Adipocyte (in vitro differentiated cells): ENCODE measurements around the gene MAST2.

Experiments
- DNase-seq: peaks from one replicate; pipeline ENCODE4 v3.0.0-alpha.2; 2015; ENCODE audit warnings: low read depth
- H3K27me3 ChIP-seq: replicated peaks from 2 replicates; pipeline ENCODE4 v1.7.0; 2013; ENCODE audit warnings: mild to moderate bottlenecking, low read length, moderate library complexity; ENCODE audit not compliant: control insufficient read depth, insufficient read depth
- H3K36me3 ChIP-seq: 2 replicates; pipeline ENCODE4 v1.7.0; 2013; ENCODE audit warnings: low read length, mild to moderate bottlenecking, moderate library complexity; ENCODE audit not compliant: control insufficient read depth, insufficient read depth, severe bottlenecking
- H3K4me1 ChIP-seq: 2 replicates; pipeline ENCODE4 v1.7.0; 2013; ENCODE audit warnings: mild to moderate bottlenecking, low read length, moderate library complexity; ENCODE audit not compliant: control insufficient read depth, insufficient read depth
- H3K4me3 ChIP-seq: 2 replicates; pipeline ENCODE4 v1.7.0; 2013; ENCODE audit warnings: mild to moderate bottlenecking, low read length, moderate library complexity
- H3K9ac ChIP-seq: 2 replicates; pipeline ENCODE4 v1.7.0; 2013; ENCODE audit warnings: mild to moderate bottlenecking, low read length, moderate library complexity
- H3K9me3 ChIP-seq: 2 replicates; pipeline ENCODE4 v1.7.0; 2013; ENCODE audit warnings: mild to moderate bottlenecking, low read length, moderate library complexity; ENCODE audit not compliant: control insufficient read depth

Gene MAST2

GRCh38 chr1:45994423-45994822, 191.0 kb downstream of the MAST2 start:
- Histone ChIP-seq H3K9me3 (no peaks in the 10 kb centered on the region), H3K4me3 (no peak overlapping the region), H3K9ac (no peak overlapping the region), H3K4me1 (peaks cover 3% of the 10 kb centered on the region), H3K27me3 (no peaks in the 10 kb centered on the region), H3K36me3 (no peaks in the 10 kb centered on the region)
- no peak for DNase-seq

- no peaks in the 10 kb centered on the region for H3K9me3 ChIP-seq
- H3K4me3 ChIP-seq, result no peak overlapping the region
- no peaks in the 10 kb centered on the region for H3K36me3 ChIP-seq
- H3K4me1 ChIP-seq, result peaks cover 5% of the 10 kb centered on the region
- no peak for DNase-seq
- H3K9ac ChIP-seq, result no peak overlapping the region
- H3K27me3 ChIP-seq, result no peaks in the 10 kb centered on the region
Observed at GRCh38 chr1:45995298-45995697, 191.9 kb downstream of the MAST2 start.

- Histone ChIP-seq H3K9ac (no peak overlapping the region), H3K4me1 (peaks cover 7% of the 10 kb centered on the region), H3K4me3 (no peak overlapping the region), H3K36me3 (no peaks in the 10 kb centered on the region), H3K27me3 (no peaks in the 10 kb centered on the region), H3K9me3 (no peaks in the 10 kb centered on the region)
- DNase-seq, result no peak
Observed at GRCh38 chr1:45998020-45998617, 194.7 kb downstream of the MAST2 start.

GRCh38 chr1:45999507-45999906, 196.1 kb downstream of the MAST2 start:
- H3K27me3 ChIP-seq, result no peaks in the 10 kb centered on the region
- peak; percentile 19 for DNase-seq
- H3K9ac ChIP-seq, result no peak overlapping the region
- H3K4me3 ChIP-seq, result no peak overlapping the region
- H3K4me1 ChIP-seq, result peaks cover 13% of the 10 kb centered on the region
- no peaks in the 10 kb centered on the region for H3K36me3 ChIP-seq
- no peaks in the 10 kb centered on the region for H3K9me3 ChIP-seq

GRCh38 chr1:46001081-46001785, 197.8 kb downstream of the MAST2 start:
- no peak overlapping the region for H3K9ac ChIP-seq
- H3K9me3 ChIP-seq, result no peaks in the 10 kb centered on the region
- H3K4me3 ChIP-seq, result no peak overlapping the region
- peaks cover 4% of the 10 kb centered on the region for H3K36me3 ChIP-seq
- H3K27me3 ChIP-seq, result no peaks in the 10 kb centered on the region
- peaks cover 13% of the 10 kb centered on the region for H3K4me1 ChIP-seq
- no peak for DNase-seq

GRCh38 chr1:46002551-46003150, 199.2 kb downstream of the MAST2 start:
- H3K36me3 ChIP-seq, result peaks cover 17% of the 10 kb centered on the region
- no peak for DNase-seq

GRCh38 chr1:46003315-46003714, 199.9 kb downstream of the MAST2 start:
- DNase-seq, result no peak
- Histone ChIP-seq H3K36me3 (peaks cover 22% of the 10 kb centered on the region), H3K27me3 (no peaks in the 10 kb centered on the region), H3K9me3 (no peaks in the 10 kb centered on the region), H3K9ac (no peak overlapping the region), H3K4me1 (peaks cover 13% of the 10 kb centered on the region), H3K4me3 (no peak overlapping the region)

More at GRCh38 chr1:46002551-46003150, 199.2 kb downstream of the MAST2 start:
- H3K4me1 ChIP-seq, result peaks cover 13% of the 10 kb centered on the region
- no peaks in the 10 kb centered on the region for H3K9me3 ChIP-seq
- no peak overlapping the region for H3K9ac ChIP-seq
- H3K4me3 ChIP-seq, result no peak overlapping the region
- no peaks in the 10 kb centered on the region for H3K27me3 ChIP-seq

- no peak for DNase-seq
- no peak overlapping the region for H3K9ac ChIP-seq
- H3K36me3 ChIP-seq, result peaks cover 31% of the 10 kb centered on the region
- no peaks in the 10 kb centered on the region for H3K27me3 ChIP-seq
- peaks cover 10% of the 10 kb centered on the region for H3K4me1 ChIP-seq
- H3K4me3 ChIP-seq, result no peak overlapping the region
- H3K9me3 ChIP-seq, result no peaks in the 10 kb centered on the region
Observed at GRCh38 chr1:46004492-46004891, 201.1 kb downstream of the MAST2 start.

- Histone ChIP-seq H3K9ac (no peak overlapping the region), H3K9me3 (no peaks in the 10 kb centered on the region), H3K4me3 (no peak overlapping the region), H3K4me1 (peaks cover 9% of the 10 kb centered on the region), H3K36me3 (peaks cover 41% of the 10 kb centered on the region), H3K27me3 (no peaks in the 10 kb centered on the region)
- no peak for DNase-seq
Observed at GRCh38 chr1:46005594-46005993, 202.2 kb downstream of the MAST2 start.

GRCh38 chr1:46008585-46008984, 205.2 kb downstream of the MAST2 start:
- H3K9me3 ChIP-seq, result no peaks in the 10 kb centered on the region
- peaks cover 1% of the 10 kb centered on the region for H3K4me1 ChIP-seq
- H3K4me3 ChIP-seq, result no peak overlapping the region
- DNase-seq, result no peak
- no peaks in the 10 kb centered on the region for H3K27me3 ChIP-seq
- H3K9ac ChIP-seq, result no peak overlapping the region
- H3K36me3 ChIP-seq, result peaks cover 53% of the 10 kb centered on the region

GRCh38 chr1:46010611-46011010, 207.2 kb downstream of the MAST2 start:
- H3K4me3 ChIP-seq, result no peak overlapping the region
- H3K9ac ChIP-seq, result no peak overlapping the region
- DNase-seq, result no peak
- H3K27me3 ChIP-seq, result no peaks in the 10 kb centered on the region
- no peaks in the 10 kb centered on the region for H3K4me1 ChIP-seq
- no peaks in the 10 kb centered on the region for H3K9me3 ChIP-seq
- H3K36me3 ChIP-seq, result peaks cover 53% of the 10 kb centered on the region
